Activated gamma-delta T cell (primary cell): ENCODE results near the gene PTPRG.
"Not testable (repeated sequence)": the region's sequence is repeated elsewhere in the genome, so short reads cannot be mapped to it uniquely, and the experiment has no call there.

Experiments
- DNase-seq: peaks from one replicate; lab custom pipeline; 2025; lab: John Stamatoyannopoulos, UW

PTPRG gene

GRCh38 chr3:61802772-61803171 lies 241.4 kb downstream of the PTPRG start:
- no peak for DNase-seq

GRCh38 chr3:61803983-61804382 lies 242.6 kb downstream of the PTPRG start:
- DNase-seq = no peak

GRCh38 chr3:61804782-61805181 lies 243.4 kb downstream of the PTPRG start:
- no peak for DNase-seq

GRCh38 chr3:61805510-61806080 lies 244.2 kb downstream of the PTPRG start:
- DNase-seq = no peak

- DNase-seq = no peak
Observed at GRCh38 chr3:61806810-61807209, 245.4 kb downstream of the PTPRG start.

GRCh38 chr3:61807865-61808276 lies 246.5 kb downstream of the PTPRG start:
- no peak for DNase-seq

DNA sequence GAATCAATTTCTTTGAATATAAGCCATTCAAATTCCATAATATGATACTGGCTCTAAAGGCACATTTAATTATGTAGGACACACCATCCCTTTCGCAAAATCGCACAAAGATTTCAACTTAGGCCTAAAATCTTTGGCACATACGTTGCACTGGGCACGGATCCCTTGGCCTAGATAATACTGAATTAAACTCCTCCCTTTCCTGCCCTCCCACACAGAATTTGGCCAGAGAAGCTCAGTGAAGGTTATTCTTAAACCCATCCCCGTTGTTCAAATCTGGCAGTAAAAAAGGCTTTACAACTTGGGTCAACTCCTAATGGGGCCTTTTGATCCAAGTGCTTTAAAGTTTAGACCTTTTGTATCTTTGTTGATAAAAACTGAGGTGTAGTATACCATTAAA lies 247.2 kb downstream of the PTPRG start:
- DNase-seq = no peak

DNA sequence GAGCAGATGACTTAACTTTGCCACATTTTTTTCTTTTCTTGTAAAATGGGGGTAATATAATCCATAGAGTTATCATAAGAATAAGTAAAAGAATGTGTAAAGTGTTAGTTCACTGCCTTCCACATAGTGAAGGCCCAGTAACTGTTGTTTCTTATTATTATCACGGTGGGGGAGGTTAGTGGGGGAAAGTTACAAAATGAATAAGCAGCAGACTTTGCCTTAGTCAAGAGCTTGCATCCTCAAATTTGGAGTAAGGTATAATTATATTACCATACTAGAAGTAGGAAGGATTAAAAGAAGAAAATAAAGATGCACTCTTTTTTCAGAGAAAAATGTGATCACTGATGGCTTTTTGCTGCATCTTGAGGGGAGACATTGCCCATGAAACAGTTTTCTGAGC lies 247.6 kb downstream of the PTPRG start:
- DNase-seq = no peak

- no peak for DNase-seq
Observed at GRCh38 chr3:61809879-61810278, 248.5 kb downstream of the PTPRG start.

- no peak for DNase-seq
Observed at GRCh38 chr3:61810953-61811497, 249.7 kb downstream of the PTPRG start.

DNA sequence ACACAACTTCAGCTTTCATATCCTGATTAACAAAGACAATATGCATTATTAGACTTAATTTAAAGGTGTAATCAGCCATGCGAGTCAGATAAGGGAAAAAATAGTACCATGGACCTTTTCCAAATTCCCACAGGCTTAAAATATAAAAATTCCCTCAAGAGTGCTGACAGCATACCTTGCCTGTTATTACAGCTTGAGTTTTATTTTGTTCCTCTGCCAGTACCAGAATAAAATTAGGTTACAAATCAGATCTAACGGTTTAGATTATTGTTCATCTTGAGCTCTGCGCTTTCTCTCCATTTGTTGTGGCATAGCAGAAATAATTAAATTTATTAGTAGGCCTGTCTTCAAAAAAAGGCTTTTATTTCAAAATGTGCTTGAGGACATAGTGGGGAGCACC lies 250.3 kb downstream of the PTPRG start:
- DNase-seq = no peak

DNA sequence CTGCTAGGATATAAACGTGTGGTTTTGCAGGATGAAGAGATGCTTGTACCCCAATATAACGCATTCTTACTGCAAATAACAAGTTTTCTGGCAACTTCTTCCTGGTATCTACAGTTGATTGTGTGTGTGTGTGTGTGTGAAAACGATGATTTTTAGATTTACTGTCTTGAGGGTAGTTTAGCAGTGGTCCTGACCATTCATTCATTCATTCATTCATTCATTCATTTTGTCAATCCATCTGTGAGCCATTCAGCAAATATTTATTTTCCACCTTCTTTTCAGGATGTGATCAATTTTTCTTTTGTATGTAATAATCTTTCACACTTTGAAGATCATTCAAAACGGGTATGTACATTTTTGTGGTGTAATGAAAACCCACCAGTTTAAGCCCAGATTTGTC lies 250.7 kb downstream of the PTPRG start:
- no peak for DNase-seq

DNA sequence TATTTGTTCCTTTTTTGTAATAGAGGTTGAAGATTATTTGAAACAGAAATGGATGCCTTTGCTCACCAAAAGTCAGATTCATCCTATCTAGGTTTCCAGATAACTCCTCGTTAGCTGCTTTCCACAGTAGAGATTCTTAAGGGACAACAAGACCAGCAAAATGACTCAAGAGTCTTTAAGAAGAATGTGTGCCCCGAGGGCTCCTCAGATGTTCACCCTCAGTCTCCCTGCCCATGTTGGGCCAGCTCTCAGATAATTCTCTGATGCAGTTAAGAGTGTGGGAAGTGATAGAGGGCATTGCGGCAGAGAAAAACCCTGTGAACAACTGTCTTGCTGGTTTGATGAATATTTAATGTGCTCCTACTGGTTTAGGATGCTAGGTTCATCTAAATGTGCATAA lies 251.1 kb downstream of the PTPRG start:
- DNase-seq = no peak

DNA sequence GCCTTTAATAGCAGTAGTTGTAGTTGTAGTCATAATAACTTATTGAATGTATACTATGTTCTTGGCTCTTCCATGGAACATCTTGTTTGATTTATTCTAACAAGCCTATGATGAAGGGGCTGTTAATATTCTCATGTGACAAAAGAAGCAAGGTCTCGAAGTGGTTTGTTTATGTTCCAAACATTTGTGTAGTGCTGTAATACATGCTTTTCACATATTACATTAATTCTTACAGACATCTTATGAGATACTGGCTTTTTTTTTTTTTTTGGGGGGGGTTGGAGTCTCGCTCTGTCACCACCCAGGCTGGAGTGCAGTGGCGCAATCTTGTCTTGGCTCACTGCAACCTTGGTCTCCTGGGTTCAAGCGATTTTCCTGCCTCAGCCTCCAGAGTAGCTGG lies 252.3 kb downstream of the PTPRG start:
- no peak for DNase-seq

GRCh38 chr3:61814674-61815073 lies 253.3 kb downstream of the PTPRG start:
- DNase-seq = no peak

DNA sequence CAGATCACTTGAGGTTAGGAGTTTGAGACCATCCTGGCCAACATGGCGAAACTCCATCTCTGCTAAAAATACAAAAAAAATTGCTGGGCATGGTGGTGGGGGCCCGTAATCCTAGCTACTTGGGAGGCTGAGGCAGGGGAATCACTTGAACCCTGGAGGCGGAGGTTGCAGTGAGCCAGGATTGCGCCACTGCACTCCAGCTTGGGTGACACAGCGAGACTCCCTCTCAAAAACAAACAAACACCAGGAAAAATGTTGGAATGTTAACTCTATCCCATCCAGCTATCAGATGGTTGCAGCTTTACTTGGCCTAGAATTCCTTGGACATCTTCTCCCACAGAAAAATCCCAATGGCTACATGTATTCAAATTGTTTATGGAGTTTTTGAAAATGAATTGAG lies 254.9 kb downstream of the PTPRG start:
- not testable (repeated sequence) for DNase-seq

DNA sequence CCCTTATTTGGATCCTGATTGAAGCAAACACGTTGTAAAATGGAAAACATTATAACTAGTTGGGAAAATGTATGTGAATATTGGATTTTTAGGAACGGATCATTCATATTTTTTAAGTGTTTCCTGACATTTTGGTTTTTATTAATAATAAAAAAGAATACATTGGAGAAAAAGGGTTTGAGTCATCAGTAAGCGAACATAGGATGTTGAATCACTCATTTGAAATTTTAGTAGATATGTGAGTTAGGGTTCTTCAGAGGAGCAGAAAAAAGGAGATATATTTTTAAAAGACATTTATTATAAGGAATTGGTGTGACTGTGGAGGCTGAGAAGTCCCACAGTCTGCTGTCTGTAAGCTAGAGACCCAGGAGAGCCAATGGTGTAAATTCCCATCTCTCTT lies 258.5 kb downstream of the PTPRG start:
- no peak for DNase-seq

DNA sequence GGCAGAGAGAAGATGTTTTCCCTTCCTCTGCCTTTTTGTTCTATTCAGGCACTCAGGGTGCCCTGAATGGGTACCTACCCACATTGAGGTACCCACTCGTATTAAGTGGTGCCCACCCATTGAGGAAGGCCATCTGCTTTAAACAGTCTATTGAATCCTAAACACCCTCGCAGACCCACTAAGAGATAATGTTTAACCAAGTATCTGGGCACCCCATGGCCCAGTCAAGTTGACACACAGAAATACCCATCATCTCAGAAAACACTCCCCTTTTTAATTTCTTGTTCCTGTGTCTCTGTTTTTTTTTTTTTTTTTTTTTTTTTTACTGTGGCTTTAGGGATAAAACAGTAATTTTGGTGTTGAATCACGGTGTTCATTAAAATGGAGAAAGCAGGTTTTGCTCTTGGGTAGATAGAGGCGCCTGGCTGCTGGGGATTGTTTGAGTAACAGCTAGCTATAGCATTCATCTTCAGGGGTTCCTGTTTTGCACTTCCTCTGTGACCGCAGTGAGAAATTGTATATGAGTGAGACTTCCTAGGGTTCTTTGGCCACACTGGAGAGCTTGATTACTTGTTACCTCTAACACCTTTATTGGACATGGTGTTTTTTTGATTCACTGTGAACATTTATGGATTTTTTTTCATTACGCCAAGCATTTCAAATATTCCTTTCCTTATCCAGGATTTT lies 259.1 kb downstream of the PTPRG start:
- DNase-seq = no peak

GRCh38 chr3:61821823-61822251 lies 260.5 kb downstream of the PTPRG start:
- DNase-seq = no peak

DNA sequence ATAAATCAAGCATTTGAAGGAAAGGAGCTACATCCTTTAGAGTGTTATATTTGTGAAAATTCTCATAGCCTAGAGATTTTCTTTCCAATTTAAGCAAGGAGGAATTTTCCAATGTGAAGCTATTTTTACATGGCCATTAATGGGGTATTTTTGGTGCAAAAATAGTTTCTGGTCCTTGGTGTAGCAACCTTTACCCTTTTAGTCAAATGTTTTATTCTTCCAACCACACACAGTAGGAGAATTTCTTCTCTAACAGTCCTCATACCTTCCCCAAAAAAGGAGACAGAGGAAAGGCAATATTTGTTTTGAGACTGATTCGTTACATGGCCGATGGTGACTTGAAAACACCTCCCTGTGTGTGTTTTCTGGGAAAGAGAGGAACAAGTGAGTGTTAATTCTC lies 261.2 kb downstream of the PTPRG start:
- no peak for DNase-seq

- DNase-seq = no peak
Observed at GRCh38 chr3:61824553-61825135, 263.3 kb downstream of the PTPRG start.

- DNase-seq = no peak
Observed at GRCh38 chr3:61826161-61826560, 264.8 kb downstream of the PTPRG start.

DNA sequence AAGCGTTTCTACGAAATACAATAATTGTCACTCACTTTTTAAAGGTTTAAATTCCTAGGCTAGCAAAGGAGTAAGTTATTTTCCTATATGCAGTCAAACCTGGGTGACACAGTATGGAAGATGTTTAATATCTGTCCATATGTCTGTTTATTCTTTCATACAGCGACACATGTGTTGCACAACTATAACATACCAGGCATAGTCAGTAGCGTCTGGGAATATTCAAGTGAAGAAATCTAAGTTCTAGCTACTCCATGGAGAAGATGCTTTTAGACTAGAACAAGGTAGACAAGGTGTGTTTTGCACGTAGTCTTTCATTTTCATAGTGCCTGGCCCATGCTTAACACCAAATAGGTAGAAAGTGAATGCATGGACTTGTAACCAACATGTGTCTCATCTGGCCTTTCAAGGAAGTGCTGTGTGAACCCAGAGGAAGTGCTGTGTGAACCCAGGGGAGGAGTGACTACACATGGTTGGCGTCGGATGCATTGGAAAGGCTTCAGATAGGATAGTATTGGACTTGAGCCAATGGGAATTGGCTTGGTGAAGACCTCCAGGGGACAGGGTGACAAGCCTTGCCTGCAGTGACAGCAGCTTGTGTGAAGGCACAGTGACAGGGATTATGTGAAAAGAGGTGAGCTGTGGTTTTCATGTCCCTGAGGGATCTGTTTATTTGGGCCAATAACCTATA lies 267.0 kb downstream of the PTPRG start:
- DNase-seq = no peak
